ENCODE measurements around the gene SKIC3.

The SKIC3 gene

GRCh38 chr5:95565280-95565920 lies 10.6 kb upstream of the SKIC3 start:
- no peaks in the 10 kb centered on the region for H3K79me2 ChIP-seq (ENCODE audit: insufficient read depth, low read depth)
- H4K20me1 ChIP-seq (ENCODE audit: insufficient read depth), result no peaks in the 10 kb centered on the region
- no peaks in the 10 kb centered on the region for H3K27me3 ChIP-seq (ENCODE audit: insufficient read depth, low read depth)
- no peak overlapping the region for H3K9ac ChIP-seq
- no peak for TF ChIP-seq CTCF (conservative IDR thresholded peaks at IDR 0.05; ENCODE audit: low read depth, low read length)
- no peak overlapping the region for H3K4me3 ChIP-seq (IDR thresholded peaks at IDR 0.05; ENCODE audit: insufficient read depth, low read depth, low read length)
- H3K27ac ChIP-seq, result no peak overlapping the region
- no peak overlapping the region for H3K4me2 ChIP-seq
- H3K36me3 ChIP-seq (ENCODE audit: insufficient read depth), result no peaks in the 10 kb centered on the region
- no peak overlapping the region for H2AFZ ChIP-seq (ENCODE audit: low read depth)
- H3K4me1 ChIP-seq (ENCODE audit: low read depth, poor library complexity, severe bottlenecking), result no peaks in the 10 kb centered on the region

GRCh38 chr5:95564450-95564849 lies 9.7 kb upstream of the SKIC3 start:
- Histone ChIP-seq H3K27me3 (ENCODE audit: insufficient read depth, low read depth) (no peaks in the 10 kb centered on the region), H3K9ac (no peak overlapping the region), H3K27ac (no peak overlapping the region), H2AFZ (ENCODE audit: low read depth) (no peak overlapping the region), H3K4me1 (ENCODE audit: low read depth, poor library complexity, severe bottlenecking) (no peaks in the 10 kb centered on the region), H3K4me2 (no peak overlapping the region), H3K79me2 (ENCODE audit: insufficient read depth, low read depth) (no peaks in the 10 kb centered on the region), H3K36me3 (ENCODE audit: insufficient read depth) (no peaks in the 10 kb centered on the region), H3K4me3 (IDR thresholded peaks at IDR 0.05; ENCODE audit: insufficient read depth, low read depth, low read length) (no peak overlapping the region), H4K20me1 (ENCODE audit: insufficient read depth) (no peaks in the 10 kb centered on the region)
- no peak for TF ChIP-seq CTCF (conservative IDR thresholded peaks at IDR 0.05; ENCODE audit: low read depth, low read length)

GRCh38 chr5:95563367-95563766 lies 8.6 kb upstream of the SKIC3 start:
- Histone ChIP-seq H2AFZ (ENCODE audit: low read depth) (no peak overlapping the region), H3K27me3 (ENCODE audit: insufficient read depth, low read depth) (no peaks in the 10 kb centered on the region), H3K36me3 (ENCODE audit: insufficient read depth) (no peaks in the 10 kb centered on the region), H3K4me3 (IDR thresholded peaks at IDR 0.05; ENCODE audit: insufficient read depth, low read depth, low read length) (no peak overlapping the region), H4K20me1 (ENCODE audit: insufficient read depth) (no peaks in the 10 kb centered on the region), H3K27ac (no peak overlapping the region), H3K9ac (no peak overlapping the region), H3K4me2 (no peak overlapping the region), H3K79me2 (ENCODE audit: insufficient read depth, low read depth) (no peaks in the 10 kb centered on the region), H3K4me1 (ENCODE audit: low read depth, poor library complexity, severe bottlenecking) (no peaks in the 10 kb centered on the region)
- TF ChIP-seq CTCF (conservative IDR thresholded peaks at IDR 0.05; ENCODE audit: low read depth, low read length), result no peak

- Histone ChIP-seq H2AFZ (ENCODE audit: low read depth) (no peak overlapping the region), H3K4me1 (ENCODE audit: low read depth, poor library complexity, severe bottlenecking) (peaks cover 4% of the 10 kb centered on the region), H3K27me3 (ENCODE audit: insufficient read depth, low read depth) (no peaks in the 10 kb centered on the region), H3K36me3 (ENCODE audit: insufficient read depth) (no peaks in the 10 kb centered on the region), H3K4me2 (no peak overlapping the region), H4K20me1 (ENCODE audit: insufficient read depth) (no peaks in the 10 kb centered on the region), H3K4me3 (IDR thresholded peaks at IDR 0.05; ENCODE audit: insufficient read depth, low read depth, low read length) (no peak overlapping the region), H3K27ac (no peak overlapping the region), H3K79me2 (ENCODE audit: insufficient read depth, low read depth) (no peaks in the 10 kb centered on the region), H3K9ac (no peak overlapping the region)
- no peak for TF ChIP-seq CTCF (conservative IDR thresholded peaks at IDR 0.05; ENCODE audit: low read depth, low read length)
These were observed 7.5 kb upstream of the SKIC3 start for GRCh38 chr5:95562282-95562681.
